Loucy (cell line): ENCODE data around the gene LCN10.
"Not testable (repeated sequence)": the region's sequence is repeated elsewhere in the genome, so short reads cannot be mapped to it uniquely, and the experiment has no call there.

ENCODE experiments used
- H2AFZ ChIP-seq: fragments of 200-600 bp; sonication (generic); 2 replicates; pipeline ENCODE4 v1.6.0; 2016; ENCODE audit warnings: antibody characterized with exemption, mild to moderate bottlenecking, low read length, moderate library complexity
- H3F3A ChIP-seq: fragments of 200-600 bp; 2 replicates; pipeline ENCODE4 v1.6.0; 2016; ENCODE audit warnings: antibody characterized with exemption, low read depth, mild to moderate bottlenecking
- H3K27me3 ChIP-seq: fragments of 200-600 bp; sonication (generic); 2 replicates; pipeline ENCODE4 v1.6.1; 2014; ENCODE audit warnings: low read length, mild to moderate bottlenecking; ENCODE audit not compliant: insufficient read depth, poor library complexity, severe bottlenecking
- H3K36me3 ChIP-seq: fragments of 200-600 bp; sonication (generic); 2 replicates; pipeline ENCODE4 v1.6.1; 2016; ENCODE audit warnings: low read length; ENCODE audit not compliant: insufficient read depth
- H3K4me1 ChIP-seq: fragments of 200-600 bp; sonication (generic); 2 replicates; pipeline ENCODE4 v1.5.1; 2014; ENCODE audit warnings: low read length, mild to moderate bottlenecking; ENCODE audit not compliant: insufficient read depth, poor library complexity, severe bottlenecking
- H3K4me2 ChIP-seq: fragments of 200-600 bp; sonication (generic); 2 replicates; pipeline ENCODE4 v1.6.0; 2014; ENCODE audit warnings: antibody characterized with exemption, low read length, low read depth, mild to moderate bottlenecking; ENCODE audit not compliant: poor library complexity, severe bottlenecking
- H3K4me3 ChIP-seq: fragments of 200-600 bp; sonication (generic); 2 replicates; pipeline ENCODE4 v1.5.1; 2014; ENCODE audit warnings: low read length, mild to moderate bottlenecking, mixed read lengths; ENCODE audit not compliant: poor library complexity, severe bottlenecking
- H3K79me2 ChIP-seq: fragments of 200-600 bp; sonication (generic); 2 replicates; pipeline ENCODE4 v1.6.1; 2014; ENCODE audit warnings: low read length; ENCODE audit not compliant: insufficient read depth
- H3K9ac ChIP-seq: fragments of 200-600 bp; sonication (generic); 2 replicates; pipeline ENCODE4 v1.6.0; 2014; ENCODE audit warnings: mild to moderate bottlenecking, low read depth, low read length, moderate library complexity; ENCODE audit not compliant: poor library complexity, severe bottlenecking
- H3K9me2 ChIP-seq: fragments of 200-600 bp; sonication (generic); replicated peaks from 2 replicates; pipeline ENCODE4 v1.6.1; 2016; ENCODE audit warnings: low read depth, low read length, mixed read lengths
- H3K9me3 ChIP-seq: fragments of 200-600 bp; sonication (generic); 2 replicates; pipeline ENCODE4 v1.6.1; 2014; ENCODE audit warnings: mild to moderate bottlenecking, antibody characterized with exemption, low read length, low read depth; ENCODE audit not compliant: insufficient read depth
- H4K20me1 ChIP-seq: fragments of 200-600 bp; sonication (generic); 2 replicates; pipeline ENCODE4 v1.6.0; 2014; ENCODE audit warnings: antibody characterized with exemption, low read length, mild to moderate bottlenecking; ENCODE audit not compliant: insufficient read depth, poor library complexity, severe bottlenecking
- CTCF ChIP-seq: fragments of 200-600 bp; sonication (generic); conservative IDR thresholded peaks from 2 replicates; pipeline ENCODE4 v1.5.1; 2014; ENCODE audit warnings: mild to moderate bottlenecking, antibody characterized with exemption, low read length
- EZH2phosphoT487 ChIP-seq: fragments of 200-600 bp; IDR thresholded peaks from 2 replicates; pipeline ENCODE4 v1.6.1; 2018; ENCODE audit warnings: antibody characterized with exemption, mild to moderate bottlenecking, moderate library complexity, borderline replicate concordance

Gene LCN10

GRCh38 chr9:136786451-136786850 is 43.7 kb upstream of the LCN10 start:
- TF ChIP-seq CTCF (no peak), EZH2phosphoT487 (no peak)
- H3K4me2 ChIP-seq = no peak overlapping the region
- H3K4me1 ChIP-seq = peaks cover 12% of the 10 kb centered on the region
- peaks cover 3% of the 10 kb centered on the region for H4K20me1 ChIP-seq
- H3K4me3 ChIP-seq = no peak overlapping the region
- H3K36me3 ChIP-seq = no peaks in the 10 kb centered on the region
- H2AFZ ChIP-seq = no peak overlapping the region
- H3K27me3 ChIP-seq = no peaks in the 10 kb centered on the region
- no peak overlapping the region for H3K9ac ChIP-seq
- no peaks in the 10 kb centered on the region for H3K79me2 ChIP-seq
- H3F3A ChIP-seq = no peaks in the 10 kb centered on the region
- no peaks in the 10 kb centered on the region for H3K9me3 ChIP-seq
- H3K9me2 ChIP-seq = no peaks in the 10 kb centered on the region

GRCh38 chr9:136785565-136786355 is 43.0 kb upstream of the LCN10 start:
- H3K27me3 ChIP-seq, H3K4me2 ChIP-seq: not testable (repeated sequence)

GRCh38 chr9:136784997-136785361 is 42.2 kb upstream of the LCN10 start:
- no peak overlapping the region for H2AFZ ChIP-seq
- H3K27me3 ChIP-seq = no peaks in the 10 kb centered on the region
- no peaks in the 10 kb centered on the region for H3K36me3 ChIP-seq
- H3K4me2 ChIP-seq = no peak overlapping the region
- H3K9me3 ChIP-seq = no peaks in the 10 kb centered on the region
- no peaks in the 10 kb centered on the region for H3K79me2 ChIP-seq
- H3K9me2 ChIP-seq = no peaks in the 10 kb centered on the region
- peaks cover 7% of the 10 kb centered on the region for H3K4me1 ChIP-seq
- TF ChIP-seq CTCF = no peak
- H3F3A ChIP-seq = no peaks in the 10 kb centered on the region
- no peak overlapping the region for H3K9ac ChIP-seq
- no peaks in the 10 kb centered on the region for H4K20me1 ChIP-seq
- H3K4me3 ChIP-seq = no peak overlapping the region

More at GRCh38 chr9:136785565-136786355, 43.0 kb upstream of the LCN10 start:
- peaks cover 12% of the 10 kb centered on the region for H3K4me1 ChIP-seq
- H3K9me2 ChIP-seq, H3F3A ChIP-seq, H2AFZ ChIP-seq, H4K20me1 ChIP-seq, H3K79me2 ChIP-seq, H3K9me3 ChIP-seq, H3K4me3 ChIP-seq, H3K36me3 ChIP-seq, H3K9ac ChIP-seq: not testable (repeated sequence)
